ENCODE data around the gene CELSR1.

DNA sequence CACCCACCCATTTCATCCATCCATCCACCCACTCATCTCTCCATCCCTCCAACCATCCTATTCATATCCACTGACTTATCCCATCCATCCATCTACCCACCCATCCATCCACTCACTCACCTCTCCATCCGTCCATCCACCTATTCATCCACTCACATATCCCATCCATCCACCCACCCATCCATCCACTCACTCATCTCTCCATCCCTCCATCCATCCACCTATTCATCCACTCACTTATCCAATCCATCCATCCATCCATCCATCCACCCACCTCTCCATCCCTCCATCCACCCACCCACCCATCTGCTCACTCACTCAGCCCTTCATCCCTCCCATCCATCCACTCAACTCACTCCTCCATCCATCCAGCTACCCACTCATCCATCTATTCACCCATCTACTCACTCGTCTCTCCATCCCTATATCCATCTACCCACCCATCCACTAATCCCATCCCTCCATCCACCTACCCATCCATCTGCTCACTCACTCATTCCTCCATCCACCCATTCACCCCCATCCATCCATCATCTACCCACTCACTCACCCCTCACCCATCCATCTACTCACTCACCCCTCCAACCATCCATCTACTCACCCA is 165.7 kb downstream of the CELSR1 start:
- TF ChIP-seq POLR2A (IDR thresholded peaks at IDR 0.05; ENCODE audit: low read length) (no peak), GATA1 (IDR thresholded peaks at IDR 0.05; ENCODE audit: low read depth, low read length) (no peak)

All from erythroblast (primary cell).